Activated CD4-positive, alpha-beta T cell treated with anti-CD3 and anti-CD28 coated beads for 36 hours (primary cell): ENCODE results near the gene SPRYD3. TPM values are rescaled to one million over a fixed set of nuclear protein-coding genes. Genes with fewer than 3 reads are reported as not detected.
A peak's percentile ranks its signal among the peaks of the same experiment; 100 is the strongest.
"Not testable (repeated sequence)": the region's sequence is repeated elsewhere in the genome, so short reads cannot be mapped to it uniquely, and the experiment has no call there.

ENCODE experiments used
- ATAC-seq: fragments of 200-7000 bp; cut with Tn5 transposase; one replicate; pipeline ENCODE4 v1.10.0; 2021; ENCODE audit warnings: mild to moderate bottlenecking, moderate library complexity
- CTCF ChIA-PET: fragments of 350-600 bp; sonication (Branson Sonifier 250); formaldehyde crosslinking; loops from one replicate; lab custom pipeline; 2021; ENCODE audit warnings: antibody characterized with exemption; lab: Charles Lee
- POLR2A ChIA-PET: fragments of 350-600 bp; sonication (Branson Sonifier 250); formaldehyde crosslinking; loops from one replicate; lab custom pipeline; 2021; ENCODE audit warnings: antibody characterized with exemption, inconsistent platforms; lab: Charles Lee
- DNase-seq: peaks from one replicate; pipeline ENCODE4 v3.0.0-alpha.2; 2020
- H3K27ac Mint-ChIP-seq: one replicate; pipeline ENCODE4 v1.8.0; 2021; ENCODE audit warnings: mixed read lengths
- H3K27me3 Mint-ChIP-seq: one replicate; pipeline ENCODE4 v1.8.0; 2021; ENCODE audit warnings: mixed read lengths
- H3K36me3 Mint-ChIP-seq: one replicate; pipeline ENCODE4 v1.8.0; 2021; ENCODE audit warnings: low read depth, mixed read lengths
- H3K4me1 Mint-ChIP-seq: one replicate; pipeline ENCODE4 v1.8.0; 2021; ENCODE audit warnings: mixed read lengths
- H3K4me3 Mint-ChIP-seq: one replicate; pipeline ENCODE4 v1.8.0; 2021; ENCODE audit warnings: mild to moderate bottlenecking, moderate library complexity, mixed read lengths
- H3K9me3 Mint-ChIP-seq: one replicate; pipeline ENCODE4 v1.8.0; 2021; ENCODE audit warnings: low read depth, mixed read lengths
- intact Hi-C, 2 experiments: fragments of 100-400 bp; cut with DNase I in 1 of 2; cut with micrococcal nuclease in 1 of 2; formaldehyde crosslinking; loops; one replicate each; pipeline versions ENCODE4 v1.14.2 to v1.15.1; 2022 to 2024; cut with DNase I, micrococcal nuclease
- microRNA-seq: library from miRNA; unstranded; fragments of <30 nt; microRNA quantifications from one replicate; pipeline ENCODE4 v1.2.0, GENCODE V29; 2021; ENCODE audit warnings: borderline replicate concordance
- total RNA-seq, 2 experiments: library from RNA; stranded (reverse); gene quantifications; one replicate each; pipeline ENCODE4 v1.2.3, GENCODE V29; 2021

Gene SPRYD3
- total RNA-seq, 2 experiments from 2014 or later, result 13.7 to 18.2 TPM

GRCh38 chr12:53034459-53034858 is 44.7 kb downstream of the SPRYD3 start:
- ChIA-PET POLR2A (interaction anchor here (0.7 kb wide), 1 partner anchor 17 kb away, joined by 4 read pairs; no protein-coding TSS in a partner anchor), CTCF (interaction anchor here (1.1 to 1.3 kb wide), 2 partner anchors 10 to 23 kb away, joined by 4 to 5 read pairs; no protein-coding TSS in a partner anchor)
- intact Hi-C loops, result no loop called here
- ATAC-seq (no peak), DNase-seq (no peak)
- Mint-ChIP-seq H3K36me3 (peaks cover 72% of the 10 kb centered on the region), H3K27ac (peak overlapping the region; percentile 62), H3K4me1 (peaks cover 12% of the 10 kb centered on the region), H3K9me3 (no peaks in the 10 kb centered on the region), H3K4me3 (no peak overlapping the region), H3K27me3 (no peaks in the 10 kb centered on the region)

- H3K4me1 Mint-ChIP-seq, intact Hi-C loops, ATAC-seq, DNase-seq, H3K4me3 Mint-ChIP-seq, H3K9me3 Mint-ChIP-seq, H3K27me3 Mint-ChIP-seq: not testable (repeated sequence)
- ChIA-PET POLR2A (interaction anchor here (0.6 kb wide), 1 partner anchor 227 kb away, joined by 6 read pairs; no protein-coding TSS in a partner anchor), CTCF (interaction anchor here (1.0 to 1.3 kb wide), 3 partner anchors 10 to 23 kb away, joined by 4 to 5 read pairs (median 4); no protein-coding TSS in a partner anchor)
- peak overlapping the region; percentile 62 for H3K27ac Mint-ChIP-seq
- peaks cover 66% of the 10 kb centered on the region for H3K36me3 Mint-ChIP-seq
Observed at GRCh38 chr12:53033832-53034231, 45.4 kb downstream of the SPRYD3 start.

GRCh38 chr12:53031616-53032015 is 47.6 kb downstream of the SPRYD3 start:
- intact Hi-C loops, result no loop called here

GRCh38 chr12:53027014-53027413 is 52.2 kb downstream of the SPRYD3 start:
- intact Hi-C loops, H3K4me3 Mint-ChIP-seq, POLR2A ChIA-PET, ATAC-seq, H3K27ac Mint-ChIP-seq, DNase-seq, H3K9me3 Mint-ChIP-seq, H3K27me3 Mint-ChIP-seq, H3K4me1 Mint-ChIP-seq: not testable (repeated sequence)
- H3K36me3 Mint-ChIP-seq, result peaks cover 57% of the 10 kb centered on the region
- CTCF ChIA-PET, result interaction anchor here (0.7 to 3.7 kb wide), 6 partner anchors 11 to 140 kb away, joined by 4 to 21 read pairs (median 5); no protein-coding TSS in a partner anchor

More at GRCh38 chr12:53031616-53032015, 47.6 kb downstream of the SPRYD3 start:
- ChIA-PET POLR2A (interaction anchor here (1.5 kb wide), 1 partner anchor 9 kb away, joined by 3 read pairs; no protein-coding TSS in a partner anchor), CTCF (interaction anchor here (0.6 to 1.6 kb wide), 6 partner anchors 8 to 17 kb away, joined by 3 to 5 read pairs (median 4); no protein-coding TSS in a partner anchor)
- H3K27ac Mint-ChIP-seq, result no peak overlapping the region
- H3K36me3 Mint-ChIP-seq, result peaks cover 65% of the 10 kb centered on the region
- no peaks in the 10 kb centered on the region for H3K9me3 Mint-ChIP-seq
- H3K4me1 Mint-ChIP-seq, result peaks cover 5% of the 10 kb centered on the region
- ATAC-seq (no peak), DNase-seq (no peak)
- H3K27me3 Mint-ChIP-seq, result no peaks in the 10 kb centered on the region
- no peak overlapping the region for H3K4me3 Mint-ChIP-seq

GRCh38 chr12:53025250-53025649 is 53.9 kb downstream of the SPRYD3 start:
- POLR2A ChIA-PET, result interaction anchor here (0.5 kb wide), 1 partner anchor 443 kb away, joined by 5 read pairs; no protein-coding TSS in a partner anchor
- Mint-ChIP-seq H3K36me3 (peaks cover 56% of the 10 kb centered on the region), H3K4me1 (no peaks in the 10 kb centered on the region), H3K4me3 (no peak overlapping the region), H3K27ac (no peak overlapping the region), H3K27me3 (no peaks in the 10 kb centered on the region), H3K9me3 (no peaks in the 10 kb centered on the region)
- ATAC-seq (no peak), DNase-seq (no peak)
- CTCF ChIA-PET, result interaction anchor here (0.6 to 3.7 kb wide), 10 partner anchors 8 to 485 kb away, joined by 3 to 21 read pairs (median 3); no protein-coding TSS in a partner anchor
- intact Hi-C loops, result no loop called here

- CTCF ChIA-PET, result interaction anchor here (1.1 to 1.4 kb wide), 2 partner anchors 17 to 51 kb away, joined by 3 to 5 read pairs; no protein-coding TSS in a partner anchor
- POLR2A ChIA-PET, result interaction anchor here (1.3 to 1.6 kb wide), 3 partner anchors 8 to 28 kb away, joined by 3 to 8 read pairs (median 5); partner anchors contain the start of gene EIF4B
- ATAC-seq (peak; percentile 69), DNase-seq (no peak)
- Mint-ChIP-seq H3K27ac (peak overlapping the region; percentile 63), H3K27me3 (no peaks in the 10 kb centered on the region), H3K4me3 (no peak overlapping the region), H3K4me1 (peaks cover 45% of the 10 kb centered on the region), H3K36me3 (peaks cover 77% of the 10 kb centered on the region), H3K9me3 (no peaks in the 10 kb centered on the region)
- intact Hi-C loops, result no loop called here
Observed at GRCh38 chr12:53014709-53015108, 64.5 kb downstream of the SPRYD3 start.

Small RNA genes within 50 kb of the gene (microRNA-seq; reads per million reads assigned to microRNA genes)
- not detected for gene MIR6757

Other genes starting within 250 kb of the SPRYD3 start
- under 1 TPM; 0.09 to 0.16 TPM for gene KRT79, start 245.1 kb downstream of the SPRYD3 start, total RNA-seq
- not detected for gene KRT78, start 230.4 kb downstream of the SPRYD3 start, total RNA-seq
- gene KRT8, start 174.3 kb downstream of the SPRYD3 start, total RNA-seq, result 1 to 10 TPM in 1 of 2 experiments, under 1 TPM in 1; 0.56 to 1.1 TPM
- 1 to 10 TPM; 5.3 to 5.4 TPM for gene KRT18, start 130.3 kb downstream of the SPRYD3 start, total RNA-seq
- gene EIF4B, start 72.9 kb downstream of the SPRYD3 start, total RNA-seq, result 100 to 1,000 TPM; 698 to 781 TPM
- gene TNS2, start 29.3 kb downstream of the SPRYD3 start, total RNA-seq, result 1 to 10 TPM in 1 of 2 experiments, under 1 TPM in 1; 0.77 to 2.4 TPM
- 1 to 10 TPM; 1.3 to 2.4 TPM for gene IGFBP6, start 18.3 kb upstream of the SPRYD3 start, total RNA-seq
- gene SOAT2, start 24.1 kb upstream of the SPRYD3 start, total RNA-seq, result under 1 TPM; 0.57 to 0.79 TPM
- gene ZNF740, start 101.3 kb upstream of the SPRYD3 start, total RNA-seq, result 10 to 100 TPM; 34.9 to 40.2 TPM
- gene CSAD, start 101.5 kb upstream of the SPRYD3 start, total RNA-seq, result 10 to 100 TPM; 20.0 to 23.1 TPM
- gene ITGB7, start 127.9 kb upstream of the SPRYD3 start, total RNA-seq, result 10 to 100 TPM; 73.0 to 77.6 TPM
- 10 to 100 TPM; 20.0 to 21.6 TPM for gene RARG, start 152.8 kb upstream of the SPRYD3 start, total RNA-seq
- 10 to 100 TPM; 60.8 to 66.9 TPM for gene ESPL1, start 188.9 kb upstream of the SPRYD3 start, total RNA-seq
- 100 to 1,000 TPM; 253 to 322 TPM for gene PFDN5, start 216.2 kb upstream of the SPRYD3 start, total RNA-seq
- gene MYG1, start 220.3 kb upstream of the SPRYD3 start, total RNA-seq, result 10 to 100 TPM; 61.9 to 68.8 TPM
- gene AAAS, start 242.2 kb upstream of the SPRYD3 start, total RNA-seq, result 10 to 100 TPM; 65.5 to 72.5 TPM